Thoracic aorta endothelial cell (primary cell): ENCODE data around the gene OR4B1. TPM values are rescaled to one million over a fixed set of nuclear protein-coding genes. Genes with fewer than 3 reads are reported as not detected.

Experiments
- total RNA-seq: library from RNA; depleted of rRNA; stranded (reverse); fragments of >200 nt; gene quantifications from 2 replicates; pipeline ENCODE4 v1.2.3, GENCODE V29; 2012

OR4B1 gene, protein sequence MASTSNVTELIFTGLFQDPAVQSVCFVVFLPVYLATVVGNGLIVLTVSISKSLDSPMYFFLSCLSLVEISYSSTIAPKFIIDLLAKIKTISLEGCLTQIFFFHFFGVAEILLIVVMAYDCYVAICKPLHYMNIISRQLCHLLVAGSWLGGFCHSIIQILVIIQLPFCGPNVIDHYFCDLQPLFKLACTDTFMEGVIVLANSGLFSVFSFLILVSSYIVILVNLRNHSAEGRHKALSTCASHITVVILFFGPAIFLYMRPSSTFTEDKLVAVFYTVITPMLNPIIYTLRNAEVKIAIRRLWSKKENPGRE
- not detected in 2 replicates for total RNA-seq

DNA sequence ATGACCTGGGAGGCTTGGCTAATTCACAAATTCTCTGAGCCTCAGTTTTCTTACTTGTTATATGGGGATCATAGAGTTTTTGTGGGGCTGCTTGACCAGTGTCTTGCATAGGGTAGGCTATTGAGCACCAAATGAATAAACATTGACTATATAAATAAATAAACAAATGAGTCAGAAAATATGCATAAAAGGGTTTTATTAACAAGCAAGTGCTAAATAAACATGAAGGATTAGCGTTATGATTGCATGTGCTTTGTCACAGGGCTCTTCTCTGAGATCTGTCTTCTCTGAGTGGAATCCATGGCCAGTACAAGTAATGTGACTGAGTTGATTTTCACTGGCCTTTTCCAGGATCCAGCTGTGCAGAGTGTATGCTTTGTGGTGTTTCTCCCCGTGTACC, at the start of gene OR4B1:
OR4B1 (plus strand) TSS at position 301 of the 400 bp plus-strand sequence; CDS start at position 301, 0 bp downstream.

GRCh38 chr11:48244804-48245203, 28.2 kb downstream of the OR4B1 start, which contains the start of gene OR4X2:
Gene OR4X2 (plus strand): TSS chr11:48245104. CDS start chr11:48245104, 0 bp downstream.

DNA sequence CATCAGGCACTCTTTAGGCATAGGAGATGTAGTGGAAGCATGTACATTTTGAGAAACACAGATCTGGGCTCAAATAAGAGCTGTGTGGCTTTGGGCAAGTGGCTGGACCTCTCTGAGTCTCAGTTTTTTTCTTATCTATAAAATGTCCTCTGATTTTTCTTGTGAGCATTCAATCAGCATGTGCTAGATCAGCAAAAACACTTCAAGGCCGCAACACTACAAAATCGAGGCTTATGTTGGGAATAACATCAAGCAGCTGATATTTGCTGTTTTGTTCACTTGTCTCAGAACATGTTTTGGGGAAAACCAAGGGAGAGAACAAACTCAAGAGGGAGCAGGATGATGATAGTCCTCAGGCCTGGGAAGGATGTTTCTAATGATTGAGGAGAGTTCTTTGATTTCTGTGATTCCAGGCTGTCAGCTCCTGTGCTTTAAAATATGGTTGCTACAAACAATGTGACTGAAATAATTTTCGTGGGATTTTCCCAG, 46.9 kb downstream of the OR4B1 start, which contains the start of gene OR4X1:
OR4X1 (plus strand) TSS at position 439 of the 489 bp plus-strand sequence; CDS start at position 439, 0 bp downstream.

Other genes with a start within 250 kb of the OR4B1 start
- gene PTPRJ, start 236.3 kb upstream of the OR4B1 start, total RNA-seq: 9.2 and 19.0 TPM in 2 replicates
- gene OR4X2, start 28.3 kb downstream of the OR4B1 start, total RNA-seq: not detected in 2 replicates
- not detected in 2 replicates for gene OR4X1, start 47.1 kb downstream of the OR4B1 start, total RNA-seq
- gene OR4S1, start 89.4 kb downstream of the OR4B1 start, total RNA-seq: not detected in 2 replicates
- gene OR4C3, start 108.1 kb downstream of the OR4B1 start, total RNA-seq: not detected in 2 replicates
- gene OR4C5, start 149.7 kb downstream of the OR4B1 start, total RNA-seq: not detected in 2 replicates